Naive B cell (primary cell): ENCODE results near the gene SCN9A. TPM values are rescaled to one million over a fixed set of nuclear protein-coding genes. Genes with fewer than 3 reads are reported as not detected.
A peak's percentile ranks its signal among the peaks of the same experiment; 100 is the strongest.
"Not testable (repeated sequence)": the region's sequence is repeated elsewhere in the genome, so short reads cannot be mapped to it uniquely, and the experiment has no call there.

Experiments used
- ATAC-seq, 2 donors: fragments of 150-1000 bp; cut with Tn5 transposase; 2 replicates each; pipeline ENCODE4 v1.10.0; 2021; ENCODE audit warnings: low read depth in 2 of 2, mild to moderate bottlenecking in 2 of 2, moderate library complexity in 2 of 2
- DNase-seq: peaks from one replicate; pipeline ENCODE4 v3.0.0; 2022
- H3K27ac Mint-ChIP-seq, 6 donors: one replicate each; pipeline ENCODE4 v1.8.0; 2020 to 2022; ENCODE audit warnings: mild to moderate bottlenecking in 6 of 6, mixed read lengths in 6 of 6, moderate library complexity in 5 of 6, inconsistent platforms in 2 of 6
- H3K27me3 Mint-ChIP-seq, 3 donors: one replicate each; pipeline ENCODE4 v1.8.0; 2021 to 2022; ENCODE audit warnings: mixed read lengths in 3 of 3, mild to moderate bottlenecking in 1 of 3
- H3K36me3 Mint-ChIP-seq, 2 donors: one replicate each; pipeline ENCODE4 v1.8.0; 2020 to 2022; ENCODE audit warnings: mixed read lengths in 2 of 2, inconsistent platforms in 1 of 2, mild to moderate bottlenecking in 1 of 2
- H3K4me1 Mint-ChIP-seq, 3 donors: one replicate each; pipeline ENCODE4 v1.8.0; 2020 to 2022; ENCODE audit warnings: mixed read lengths in 3 of 3, inconsistent platforms in 1 of 3, mild to moderate bottlenecking in 1 of 3, moderate library complexity in 1 of 3
- H3K4me3 Mint-ChIP-seq, 8 donors: one replicate each; pipeline ENCODE4 v1.8.0; 2020 to 2022; ENCODE audit warnings: mild to moderate bottlenecking in 8 of 8, mixed read lengths in 8 of 8, moderate library complexity in 8 of 8, inconsistent platforms in 2 of 8
- H3K9me3 Mint-ChIP-seq, 7 donors: one replicate each; pipeline ENCODE4 v1.8.0; 2020 to 2022; ENCODE audit warnings: mixed read lengths in 7 of 7, mild to moderate bottlenecking in 5 of 7, inconsistent platforms in 2 of 7, moderate library complexity in 1 of 7
- polyA plus RNA-seq, 6 donors: library from polyadenylated mRNA; unstranded; fragments of 300-500 nt; fragmentation: Illumina TruSeq; gene quantifications; one replicate each; pipeline ENCODE4 v1.2.3, GENCODE V29; 2021; ENCODE audit warnings: low read depth in 6 of 6

Gene SCN9A
- not detected for polyA plus RNA-seq

GRCh38 chr2:166375736-166376487, at the start of gene SCN9A:
Gene SCN9A (minus strand): TSS chr2:166375944. CDS start chr2:166311756, 64,188 bp downstream.
- ATAC-seq (peak; percentile 46 to 58), DNase-seq (peak; percentile 1)
- H3K36me3 Mint-ChIP-seq = no peaks in the 10 kb centered on the region
- H3K4me1 Mint-ChIP-seq = peaks cover 13 to 17% (median 16%) of the 10 kb centered on the region in 3 donors
- H3K27me3 Mint-ChIP-seq = peaks cover 38 to 46% (median 45%) of the 10 kb centered on the region in 3 donors
- peak within 1 kb of the TSS in 1 of 6 donors; percentile 77 for H3K27ac Mint-ChIP-seq
- H3K4me3 Mint-ChIP-seq = peak within 1 kb of the TSS; percentile 44 to 90 (median 78)
- H3K9me3 Mint-ChIP-seq = no peaks in the 10 kb centered on the region

GRCh38 chr2:166424841-166425240, 49.1 kb upstream of the SCN9A start:
- Mint-ChIP-seq H3K4me1 (no peaks in the 10 kb centered on the region), H3K4me3 (no peak overlapping the region), H3K27ac (peak overlapping the region in 1 of 6 donors; percentile 11), H3K9me3 (peaks cover 0 to 2% (median 0%) of the 10 kb centered on the region in 7 donors), H3K27me3 (no peaks in the 10 kb centered on the region), H3K36me3 (no peaks in the 10 kb centered on the region)
- DNase-seq = no peak
- ATAC-seq = no peak

GRCh38 chr2:166419616-166419934, 43.8 kb upstream of the SCN9A start:
- Mint-ChIP-seq H3K27me3 (no peaks in the 10 kb centered on the region), H3K9me3 (no peaks in the 10 kb centered on the region)

GRCh38 chr2:166418853-166419615, 43.3 kb upstream of the SCN9A start:
- Mint-ChIP-seq H3K4me1 (no peaks in the 10 kb centered on the region), H3K27ac (no peak overlapping the region), H3K4me3 (no peak overlapping the region), H3K9me3 (no peaks in the 10 kb centered on the region), H3K36me3 (no peaks in the 10 kb centered on the region), H3K27me3 (no peaks in the 10 kb centered on the region)
- no peak for ATAC-seq
- DNase-seq = no peak

More at GRCh38 chr2:166419616-166419934, 43.8 kb upstream of the SCN9A start:
- no peak overlapping the region for H3K4me3 Mint-ChIP-seq
- no peaks in the 10 kb centered on the region for H3K4me1 Mint-ChIP-seq
- H3K36me3 Mint-ChIP-seq = no peaks in the 10 kb centered on the region
- DNase-seq (no peak), ATAC-seq (no peak)
- no peak overlapping the region for H3K27ac Mint-ChIP-seq

GRCh38 chr2:166417669-166418068, 41.9 kb upstream of the SCN9A start:
- Mint-ChIP-seq H3K36me3 (no peaks in the 10 kb centered on the region), H3K27me3 (no peaks in the 10 kb centered on the region), H3K9me3 (no peaks in the 10 kb centered on the region), H3K4me1 (no peaks in the 10 kb centered on the region), H3K4me3 (no peak overlapping the region), H3K27ac (no peak overlapping the region)
- ATAC-seq (no peak), DNase-seq (no peak)

- DNase-seq = no peak
- Mint-ChIP-seq H3K9me3 (no peaks in the 10 kb centered on the region), H3K27ac (no peak overlapping the region), H3K27me3 (no peaks in the 10 kb centered on the region), H3K36me3 (no peaks in the 10 kb centered on the region), H3K4me3 (no peak overlapping the region), H3K4me1 (no peaks in the 10 kb centered on the region)
- no peak for ATAC-seq
These were observed 37.5 kb upstream of the SCN9A start for GRCh38 chr2:166413255-166413654.

- DNase-seq (no peak), ATAC-seq (no peak)
- Mint-ChIP-seq H3K27ac (no peak overlapping the region), H3K4me3 (no peak overlapping the region), H3K27me3 (no peaks in the 10 kb centered on the region), H3K9me3 (no peaks in the 10 kb centered on the region), H3K4me1 (no peaks in the 10 kb centered on the region), H3K36me3 (no peaks in the 10 kb centered on the region)
These were observed 35.9 kb upstream of the SCN9A start for GRCh38 chr2:166411473-166412230.

GRCh38 chr2:166410828-166411472, 35.2 kb upstream of the SCN9A start:
- Mint-ChIP-seq H3K9me3 (no peaks in the 10 kb centered on the region), H3K36me3 (no peaks in the 10 kb centered on the region)
- no peak for ATAC-seq

GRCh38 chr2:166407746-166408145, 32.0 kb upstream of the SCN9A start:
- ATAC-seq, DNase-seq, H3K4me3 Mint-ChIP-seq, H3K36me3 Mint-ChIP-seq, H3K27ac Mint-ChIP-seq, H3K27me3 Mint-ChIP-seq, H3K4me1 Mint-ChIP-seq, H3K9me3 Mint-ChIP-seq: not testable (repeated sequence)

More at GRCh38 chr2:166410828-166411472, 35.2 kb upstream of the SCN9A start:
- no peak for DNase-seq
- Mint-ChIP-seq H3K4me1 (no peaks in the 10 kb centered on the region), H3K27ac (no peak overlapping the region), H3K27me3 (no peaks in the 10 kb centered on the region), H3K4me3 (no peak overlapping the region)

GRCh38 chr2:166406374-166406773, 30.6 kb upstream of the SCN9A start:
- Mint-ChIP-seq H3K9me3 (no peaks in the 10 kb centered on the region), H3K36me3 (no peaks in the 10 kb centered on the region), H3K4me1 (no peaks in the 10 kb centered on the region), H3K4me3 (no peak overlapping the region), H3K27me3 (no peaks in the 10 kb centered on the region), H3K27ac (no peak overlapping the region)
- no peak for ATAC-seq
- no peak for DNase-seq

GRCh38 chr2:166405569-166405926, 29.8 kb upstream of the SCN9A start:
- DNase-seq = no peak
- Mint-ChIP-seq H3K36me3 (no peaks in the 10 kb centered on the region), H3K4me3 (no peak overlapping the region), H3K27ac (no peak overlapping the region), H3K27me3 (no peaks in the 10 kb centered on the region), H3K4me1 (no peaks in the 10 kb centered on the region), H3K9me3 (peaks cover 0 to 2% (median 0%) of the 10 kb centered on the region in 7 donors)
- no peak for ATAC-seq

- no peaks in the 10 kb centered on the region for H3K27me3 Mint-ChIP-seq
- H3K4me3 Mint-ChIP-seq = no peak overlapping the region
- H3K36me3 Mint-ChIP-seq = no peaks in the 10 kb centered on the region
- no peaks in the 10 kb centered on the region for H3K4me1 Mint-ChIP-seq
- ATAC-seq (no peak), DNase-seq (no peak)
- peaks cover 0 to 5% (median 0%) of the 10 kb centered on the region in 7 donors for H3K9me3 Mint-ChIP-seq
- no peak overlapping the region for H3K27ac Mint-ChIP-seq
These were observed 29.3 kb upstream of the SCN9A start for GRCh38 chr2:166404831-166405568.

- Mint-ChIP-seq H3K9me3 (peaks cover 0 to 6% (median 0%) of the 10 kb centered on the region in 7 donors), H3K4me3 (no peak overlapping the region), H3K27ac (no peak overlapping the region), H3K27me3 (peaks cover 0 to 9% (median 9%) of the 10 kb centered on the region in 3 donors), H3K4me1 (no peaks in the 10 kb centered on the region), H3K36me3 (no peaks in the 10 kb centered on the region)
- no peak for DNase-seq
- ATAC-seq = no peak
These were observed 18.5 kb upstream of the SCN9A start for GRCh38 chr2:166394245-166394644.
